Measurements from ENCODE around the gene EML1.

- TF ChIP-seq POLR2AphosphoS5 (IDR thresholded peaks at IDR 0.05; ENCODE audit: borderline replicate concordance, low read depth, low read length) (no peak), EZH2 (IDR thresholded peaks at IDR 0.05) (no peak), FOXP2 (optimal IDR thresholded peaks at IDR 0.05; ENCODE audit: control extremely low read depth, extremely low read length, insufficient read depth) (no peak)
Observed at GRCh38 chr14:99793213-99794150, at the start of gene EML1.

Data from SK-N-MC (cell line).